MM.1S (cell line): ENCODE measurements around the gene SLC16A12.

Experiments used
- DNase-seq: peaks from one replicate; pipeline ENCODE4 v3.0.0-alpha.2; 2015
- H2AFZ ChIP-seq: fragments of 300-600 bp; sonication (generic); 2 replicates; pipeline ENCODE4 v1.6.0; 2016; ENCODE audit warnings: antibody characterized with exemption, low read length
- H3F3A ChIP-seq: fragments of 300-600 bp; sonication (generic); 2 replicates; pipeline ENCODE4 v1.6.1; 2016; ENCODE audit warnings: mild to moderate bottlenecking, antibody characterized with exemption, low read length, moderate library complexity, mixed read lengths; ENCODE audit not compliant: insufficient read depth
- H3K27ac ChIP-seq: fragments of 300-600 bp; sonication (generic); 2 replicates; pipeline ENCODE4 v1.5.1; 2016; ENCODE audit warnings: mild to moderate bottlenecking, low read length
- H3K27me3 ChIP-seq: fragments of 300-600 bp; sonication (generic); replicated peaks from 2 replicates; pipeline ENCODE4 v1.6.0; 2016; ENCODE audit warnings: low read length; ENCODE audit not compliant: insufficient read depth
- H3K36me3 ChIP-seq: fragments of 300-600 bp; sonication (generic); replicated peaks from 2 replicates; pipeline ENCODE4 v1.6.1; 2016; ENCODE audit warnings: mild to moderate bottlenecking, low read length, mixed read lengths; ENCODE audit not compliant: insufficient read depth
- H3K4me1 ChIP-seq: fragments of 300-600 bp; sonication (generic); 2 replicates; pipeline ENCODE4 v1.6.1; 2016; ENCODE audit warnings: low read length, mixed read lengths
- H3K4me2 ChIP-seq: fragments of 300-600 bp; sonication (generic); 2 replicates; pipeline ENCODE4 v1.6.0; 2016; ENCODE audit warnings: low read depth, low read length
- H3K4me3 ChIP-seq: fragments of 300-600 bp; sonication (generic); 2 replicates; pipeline ENCODE4 v1.5.1; 2016; ENCODE audit warnings: low read length, mixed read lengths
- H3K79me2 ChIP-seq: fragments of 300-600 bp; sonication (generic); 2 replicates; pipeline ENCODE4 v1.6.1; 2016; ENCODE audit warnings: mixed run types, low read length, mixed read lengths
- H3K9ac ChIP-seq: fragments of 300-600 bp; sonication (generic); 2 replicates; pipeline ENCODE4 v1.6.1; 2016; ENCODE audit warnings: low read length, mixed read lengths
- H3K9me2 ChIP-seq: fragments of 300-600 bp; sonication (generic); replicated peaks from 2 replicates; pipeline ENCODE4 v1.6.1; 2016; ENCODE audit warnings: mild to moderate bottlenecking, low read length, mixed read lengths; ENCODE audit not compliant: insufficient read depth
- H3K9me3 ChIP-seq: fragments of 300-600 bp; sonication (generic); replicated peaks from 2 replicates; pipeline ENCODE4 v1.6.1; 2016; ENCODE audit warnings: mild to moderate bottlenecking, low read length, mixed read lengths; ENCODE audit not compliant: insufficient read depth
- H4K20me1 ChIP-seq: fragments of 300-600 bp; sonication (generic); 2 replicates; pipeline ENCODE4 v1.6.1; 2016; ENCODE audit warnings: mild to moderate bottlenecking, low read length, moderate library complexity, mixed read lengths; ENCODE audit not compliant: insufficient read depth
- CTCF ChIP-seq: fragments of 300-600 bp; sonication (generic); IDR thresholded peaks from 2 replicates; pipeline ENCODE4 v1.5.1; 2016; ENCODE audit warnings: antibody characterized with exemption, low read length, mixed read lengths
- EZH2 ChIP-seq: fragments of 300-600 bp; sonication (generic); optimal IDR thresholded peaks from 2 replicates; pipeline ENCODE3; 2017; ENCODE audit warnings: low read depth, mild to moderate bottlenecking, antibody characterized with exemption, low read length, mixed read lengths
- EZH2phosphoT487 ChIP-seq: fragments of 300-600 bp; sonication (generic); IDR thresholded peaks from 2 replicates; pipeline ENCODE4 v1.6.1; 2018; ENCODE audit warnings: antibody characterized with exemption, low read length

The SLC16A12 gene

GRCh38 chr10:89521368-89521767, 14.0 kb downstream of the SLC16A12 start:
- Histone ChIP-seq H4K20me1 (no peaks in the 10 kb centered on the region), H3F3A (no peaks in the 10 kb centered on the region), H3K9me3 (no peaks in the 10 kb centered on the region), H2AFZ (no peak overlapping the region), H3K4me3 (no peak overlapping the region), H3K36me3 (no peaks in the 10 kb centered on the region), H3K27ac (no peak overlapping the region), H3K27me3 (no peaks in the 10 kb centered on the region), H3K9me2 (no peaks in the 10 kb centered on the region), H3K4me1 (no peaks in the 10 kb centered on the region), H3K9ac (no peak overlapping the region), H3K4me2 (no peak overlapping the region), H3K79me2 (no peaks in the 10 kb centered on the region)
- DNase-seq = no peak
- TF ChIP-seq EZH2 (no peak), CTCF (no peak), EZH2phosphoT487 (no peak)

- Histone ChIP-seq H3K36me3 (no peaks in the 10 kb centered on the region), H3K27ac (no peak overlapping the region), H3K4me2 (no peak overlapping the region), H3K4me3 (no peak overlapping the region), H3K27me3 (no peaks in the 10 kb centered on the region), H2AFZ (no peak overlapping the region), H3K9me2 (no peaks in the 10 kb centered on the region), H3K4me1 (no peaks in the 10 kb centered on the region), H3K9me3 (no peaks in the 10 kb centered on the region), H3F3A (no peaks in the 10 kb centered on the region), H3K9ac (no peak overlapping the region), H3K79me2 (no peaks in the 10 kb centered on the region), H4K20me1 (no peaks in the 10 kb centered on the region)
- no peak for DNase-seq
- TF ChIP-seq EZH2phosphoT487 = no peak
- TF ChIP-seq CTCF = no peak
- TF ChIP-seq EZH2 = no peak
Observed at GRCh38 chr10:89520706-89521105, 14.7 kb downstream of the SLC16A12 start.

GRCh38 chr10:89518876-89519842, 16.2 kb downstream of the SLC16A12 start:
- no peaks in the 10 kb centered on the region for H3K27me3 ChIP-seq
- H3K9me2 ChIP-seq = no peaks in the 10 kb centered on the region
- H3F3A ChIP-seq = no peaks in the 10 kb centered on the region
- H3K27ac ChIP-seq = no peak overlapping the region
- no peaks in the 10 kb centered on the region for H3K36me3 ChIP-seq
- no peaks in the 10 kb centered on the region for H3K79me2 ChIP-seq
- H3K9ac ChIP-seq = no peak overlapping the region
- no peak for TF ChIP-seq EZH2
- TF ChIP-seq CTCF = no peak
- TF ChIP-seq EZH2phosphoT487 = no peak
- no peak overlapping the region for H3K4me2 ChIP-seq
- DNase-seq = no peak
- no peaks in the 10 kb centered on the region for H4K20me1 ChIP-seq
- H2AFZ ChIP-seq = no peak overlapping the region
- H3K9me3 ChIP-seq = no peaks in the 10 kb centered on the region
- H3K4me1 ChIP-seq = no peaks in the 10 kb centered on the region
- no peak overlapping the region for H3K4me3 ChIP-seq
